HG02610 (cell line): Measurements from ENCODE around the gene BMS1.

Source experiments
- ATAC-seq: cut with Tn5 transposase; IDR thresholded peaks from one replicate; pipeline ENCODE4 v1.9.1; 2021; ENCODE audit warnings: mild to moderate bottlenecking, moderate library complexity; ENCODE audit not compliant: unreplicated experiment

The BMS1 gene

GRCh38 chr10:42882597-42882996 is 100.0 kb downstream of the BMS1 start:
- no peak for ATAC-seq
